Effector CD4-positive, alpha-beta T cell (primary cell): ENCODE results near the gene CYP3A5. TPM values are rescaled to one million over a fixed set of nuclear protein-coding genes. Genes with fewer than 3 reads are reported as not detected.
"Not testable (repeated sequence)": the region's sequence is repeated elsewhere in the genome, so short reads cannot be mapped to it uniquely, and the experiment has no call there.

Source experiments
- DNase-seq: peaks from one replicate; pipeline ENCODE4 v3.0.0-alpha.2; 2020
- total RNA-seq: gene quantifications from one replicate; lab custom pipeline; 2026; lab: John Stamatoyannopoulos, UW

Gene CYP3A5
- total RNA-seq, result not detected

- DNase-seq, result no peak
These were observed at the start of gene CYP3A5 for GRCh38 chr7:99679400-99680191. Gene CYP3A5, minus strand, starts transcription at chr7:99679996. Its CDS starts 100 bp downstream, at chr7:99679896.

- no peak for DNase-seq
These were observed 48.8 kb upstream of the CYP3A5 start for GRCh38 chr7:99728615-99729014.

GRCh38 chr7:99723201-99723600 is 43.4 kb upstream of the CYP3A5 start:
- DNase-seq, result not testable (repeated sequence)

- no peak for DNase-seq
These were observed 41.2 kb upstream of the CYP3A5 start for GRCh38 chr7:99720800-99721595.

DNA sequence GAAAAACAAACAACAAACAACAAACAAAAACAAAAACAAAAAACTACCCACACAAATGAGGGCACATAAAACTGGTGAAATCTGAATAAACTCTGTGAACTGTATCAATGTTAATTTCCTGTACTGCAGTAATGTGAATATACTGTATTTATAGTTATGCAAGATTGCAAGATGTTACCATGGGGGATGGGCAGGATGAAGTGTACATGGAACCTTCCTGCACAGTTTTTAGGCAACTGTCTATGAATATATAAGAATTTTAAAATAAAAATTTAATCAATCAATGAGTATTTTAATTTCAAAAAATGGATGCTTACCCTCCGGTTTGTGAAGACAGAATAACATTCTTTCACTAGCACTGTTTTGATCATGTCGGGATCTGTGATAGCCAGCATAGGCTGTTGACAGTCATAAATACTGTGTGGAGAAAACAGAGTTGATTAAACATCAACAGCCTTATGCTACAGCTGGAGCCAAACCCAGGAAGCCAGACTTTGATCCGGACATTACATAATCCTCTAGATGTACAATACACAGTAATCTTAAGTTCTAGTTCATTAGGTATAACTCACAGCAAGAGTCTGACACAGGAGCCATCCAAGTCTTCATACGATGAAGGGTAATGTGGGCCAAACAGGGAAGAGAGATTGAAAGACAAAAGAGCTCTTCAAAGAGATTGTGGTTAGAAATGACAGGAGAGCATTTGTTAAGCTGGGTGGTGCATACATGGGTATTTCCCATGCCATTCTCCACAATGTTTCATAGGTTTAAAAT is 40.4 kb upstream of the CYP3A5 start:
- DNase-seq, result no peak

GRCh38 chr7:99713995-99714570 is 34.3 kb upstream of the CYP3A5 start:
- DNase-seq, result no peak

GRCh38 chr7:99709838-99710578 is 30.2 kb upstream of the CYP3A5 start:
- DNase-seq, result no peak

DNA sequence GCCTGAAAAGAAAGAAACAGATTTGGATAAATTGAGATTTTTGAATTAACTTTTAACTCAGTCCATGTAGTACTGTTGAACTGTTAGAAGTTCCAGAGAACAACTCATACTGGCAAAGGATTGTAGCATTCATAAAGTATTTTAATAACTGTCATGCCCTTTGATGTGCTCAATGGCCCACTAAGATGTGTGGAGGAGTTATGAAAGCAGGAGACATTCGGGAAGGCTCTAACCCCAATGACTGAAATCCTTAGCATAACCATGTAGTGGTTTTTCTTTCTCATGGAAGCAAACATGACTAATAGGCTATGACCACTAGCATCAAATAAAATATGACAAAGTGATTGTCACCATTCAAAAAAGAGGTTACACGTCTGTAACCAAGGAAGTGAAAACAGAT is 29.5 kb upstream of the CYP3A5 start:
- DNase-seq, result no peak

DNA sequence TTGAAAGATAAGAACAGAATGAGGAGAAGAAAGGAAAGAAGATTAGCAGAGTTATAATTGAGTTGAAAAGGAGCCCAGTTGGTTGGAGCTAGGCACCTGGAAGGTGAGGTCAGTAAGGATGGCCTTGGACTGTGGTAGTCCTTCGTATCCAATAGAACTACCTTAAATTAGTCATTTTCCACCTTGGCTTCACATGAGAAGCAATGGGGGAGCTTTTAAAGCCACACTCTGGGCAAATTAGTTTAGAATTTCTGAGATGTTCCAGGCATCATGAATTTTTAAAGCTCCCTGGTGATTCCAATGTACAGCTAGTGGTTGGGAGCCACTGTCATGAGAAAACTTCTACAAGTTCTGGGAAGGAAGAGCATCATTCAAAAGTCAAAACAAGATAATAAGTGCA is 27.3 kb upstream of the CYP3A5 start:
- no peak for DNase-seq

DNA sequence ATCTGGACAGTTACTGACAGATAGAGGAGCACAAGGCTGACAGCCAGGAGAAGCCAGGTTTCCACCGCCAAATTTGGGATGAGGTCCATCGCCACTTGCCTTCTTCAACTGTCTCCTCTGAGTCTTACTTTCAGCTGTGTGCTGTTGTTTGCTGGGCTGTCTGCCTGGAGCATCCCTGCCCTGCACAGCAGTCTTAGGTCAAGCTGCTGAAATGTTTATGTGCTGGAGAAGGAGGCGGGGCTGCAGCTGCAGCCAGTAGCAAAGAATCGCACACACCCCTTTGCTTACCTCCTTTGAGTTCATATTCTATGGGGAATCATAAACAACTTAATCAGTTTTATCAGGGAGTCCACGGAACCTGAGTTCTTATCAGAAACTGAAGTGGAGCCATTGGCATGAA is 20.1 kb upstream of the CYP3A5 start:
- no peak for DNase-seq

GRCh38 chr7:99698867-99699730 is 19.3 kb upstream of the CYP3A5 start:
- DNase-seq, result not testable (repeated sequence)

DNA sequence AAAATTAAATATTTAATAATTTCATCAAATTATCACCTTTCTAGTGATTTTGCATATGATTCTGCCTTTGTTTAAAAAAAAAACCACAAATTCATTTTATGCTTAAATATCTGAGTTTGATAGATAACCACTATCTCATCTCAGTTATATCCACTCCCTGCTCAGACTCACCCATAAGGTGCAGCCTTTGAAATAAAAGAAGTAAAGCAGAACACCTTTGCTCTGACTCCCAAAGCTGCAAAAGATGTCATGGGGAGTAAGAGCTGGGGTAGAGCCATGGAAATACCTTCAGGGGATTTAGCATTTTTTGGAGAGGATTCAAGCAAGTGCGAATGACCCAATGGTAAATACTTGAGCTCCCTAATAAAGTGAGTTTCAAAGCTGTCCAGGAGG is 15.1 kb upstream of the CYP3A5 start:
- no peak for DNase-seq

- DNase-seq, result no peak
These were observed 14.6 kb upstream of the CYP3A5 start for GRCh38 chr7:99694201-99694911.

- DNase-seq, result no peak
These were observed 13.8 kb upstream of the CYP3A5 start for GRCh38 chr7:99693427-99694200.

DNA sequence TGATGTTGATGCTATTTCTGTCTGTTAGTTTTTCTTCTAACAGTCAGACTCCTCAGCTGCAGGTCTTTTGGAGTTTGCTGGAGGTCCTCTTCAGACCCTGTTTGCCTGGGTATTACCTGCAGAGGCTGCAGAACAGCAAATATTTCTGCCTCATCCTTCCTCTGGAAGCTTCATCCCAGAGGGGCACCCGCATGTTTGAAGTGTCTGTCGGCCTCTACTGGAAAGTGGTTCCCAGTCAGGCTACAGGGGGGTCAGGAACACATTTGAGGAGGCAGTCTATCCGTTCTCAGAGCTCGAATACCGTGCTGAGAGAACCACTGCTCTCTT is 13.3 kb upstream of the CYP3A5 start:
- no peak for DNase-seq

DNA sequence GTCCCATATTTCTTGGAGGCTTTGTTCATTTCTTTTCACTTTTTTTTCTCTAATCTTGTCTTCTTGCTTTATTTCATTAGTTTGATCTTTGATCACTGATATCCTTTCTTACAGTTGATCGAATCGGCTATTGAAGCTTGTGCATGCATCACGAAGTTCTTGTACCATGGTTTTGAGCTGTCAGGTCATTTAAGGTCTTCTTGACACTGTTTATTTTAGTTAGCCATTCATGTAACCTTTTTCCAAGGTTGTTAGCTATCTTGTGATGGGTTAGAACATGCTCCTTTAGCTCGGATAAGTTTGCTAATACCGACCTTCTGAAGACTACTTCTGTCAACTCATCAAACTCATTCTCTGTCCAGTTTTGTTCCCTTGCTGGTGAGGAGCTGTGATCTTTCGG is 12.8 kb upstream of the CYP3A5 start:
- not testable (repeated sequence) for DNase-seq

GRCh38 chr7:99691658-99692057 is 11.9 kb upstream of the CYP3A5 start:
- not testable (repeated sequence) for DNase-seq

- not testable (repeated sequence) for DNase-seq
These were observed 11.1 kb upstream of the CYP3A5 start for GRCh38 chr7:99690918-99691317.

DNA sequence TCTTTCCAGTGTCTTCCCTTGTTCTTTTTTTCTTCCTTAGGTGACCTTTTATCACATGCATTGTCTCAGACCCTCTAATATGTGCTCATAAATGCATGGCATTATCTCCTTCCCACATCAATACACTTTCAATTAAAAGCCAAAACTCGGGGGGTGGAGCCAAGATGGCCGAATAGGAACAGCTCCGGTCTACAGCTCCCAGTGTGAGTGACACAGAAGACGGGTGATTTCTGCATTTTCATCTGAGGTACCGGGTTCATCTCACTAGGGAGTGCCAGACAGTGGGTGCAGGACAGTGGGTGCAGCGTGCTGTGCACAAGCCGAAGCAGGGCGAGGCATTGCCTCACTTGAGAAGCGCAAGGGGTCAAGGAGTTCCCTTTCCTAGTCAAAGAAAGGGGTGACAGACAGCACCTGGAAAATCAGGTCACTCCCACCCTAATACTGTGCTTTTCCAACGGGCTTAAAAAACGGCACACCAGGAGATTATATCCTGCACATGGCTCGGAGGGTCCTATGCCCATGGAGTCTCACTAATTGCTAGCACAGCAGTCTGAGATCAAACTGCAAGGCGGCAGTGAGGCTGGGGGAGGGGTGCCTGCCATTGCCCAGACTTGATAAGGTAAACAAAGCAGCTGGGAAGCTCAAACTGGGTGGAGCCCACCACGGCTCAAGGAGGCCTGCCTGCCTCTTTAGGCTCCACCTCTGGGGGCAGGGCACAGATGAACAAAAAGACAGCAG is 6.2 kb upstream of the CYP3A5 start:
- DNase-seq, result not testable (repeated sequence)
